Hepatocyte (in vitro differentiated cells): Measurements from ENCODE around the gene AXIN1.

Experiments
- CTCF ChIP-seq: fragments of 200-600 bp; sonication (generic); IDR thresholded peaks from 2 replicates; pipeline ENCODE4 v1.5.1; 2016; ENCODE audit warnings: antibody characterized with exemption, mild to moderate bottlenecking; ENCODE audit not compliant: poor library complexity
- EZH2 ChIP-seq: fragments of 200-600 bp; sonication (generic); IDR thresholded peaks from 2 replicates; pipeline ENCODE4 v1.6.1; 2016; ENCODE audit warnings: antibody characterized with exemption, mild to moderate bottlenecking, borderline replicate concordance
- EZH2phosphoT487 ChIP-seq: fragments of 200-600 bp; sonication (generic); IDR thresholded peaks from one replicate; pipeline ENCODE4 v1.6.1; 2018; ENCODE audit warnings: antibody characterized with exemption, mild to moderate bottlenecking, low read depth, moderate library complexity; ENCODE audit not compliant: unreplicated experiment, severe bottlenecking

GRCh38 chr16:363766-364490 lies 11.4 kb upstream of the AXIN1 start:
- no peak for TF ChIP-seq CTCF
- TF ChIP-seq EZH2phosphoT487, result no peak
- TF ChIP-seq EZH2, result no peak
